HepG2 (cell line): ENCODE results near the gene APLP1. TPM values are rescaled to one million over a fixed set of nuclear protein-coding genes. Genes with fewer than 3 reads are reported as not detected.

ENCODE experiments used
- CCDC6 ChIP-seq: sonication (generic); formaldehyde crosslinking; IDR thresholded peaks from 2 replicates; pipeline ENCODE4 v1.8.1; 2022; ENCODE audit warnings: mild to moderate bottlenecking, missing genetic modification reagents, moderate library complexity
- GATAD1 ChIP-seq: IDR thresholded peaks from 2 replicates; pipeline ENCODE4 v1.6.1; 2016; ENCODE audit warnings: missing genetic modification reagents, missing compliant biosample characterization
- HDAC2 ChIP-seq: sonication (generic); formaldehyde crosslinking; IDR thresholded peaks from 2 replicates; pipeline ENCODE4 v1.4.0; 2020; ENCODE audit warnings: missing genetic modification reagents
- KDM4B ChIP-seq: sonication (generic); formaldehyde crosslinking; IDR thresholded peaks from 2 replicates; pipeline ENCODE4 v1.4.0; 2020; ENCODE audit warnings: missing genetic modification reagents
- MED8 ChIP-seq: sonication (generic); formaldehyde crosslinking; IDR thresholded peaks from 2 replicates; pipeline ENCODE4 v1.8.1; 2023; ENCODE audit warnings: mild to moderate bottlenecking, missing genetic modification reagents; ENCODE audit not compliant: insufficient replicate concordance
- MYC ChIP-seq: sonication (generic); formaldehyde crosslinking; IDR thresholded peaks from 2 replicates; pipeline ENCODE4 v1.9.0; 2021; ENCODE audit warnings: missing genetic modification reagents, borderline replicate concordance
- REPIN1 ChIP-seq: sonication (generic); formaldehyde crosslinking; IDR thresholded peaks from 2 replicates; pipeline ENCODE4 v1.8.0; 2022; ENCODE audit warnings: missing genetic modification reagents, low read depth, mild to moderate bottlenecking, borderline replicate concordance
- SP1 ChIP-seq, 2 experiments: fragments of 450-650 bp in 1 of 2; sonication (generic) in 1 of 2; formaldehyde crosslinking in 1 of 2; IDR thresholded peaks; 2 replicates each; pipeline versions ENCODE4 v1.4.0 to v1.6.1; 2016 to 2020; ENCODE audit warnings: missing genetic modification reagents in 1 of 2
- TCF12 ChIP-seq, 2 experiments: fragments of 450-650 bp in 1 of 2; sonication (generic) in 1 of 2; formaldehyde crosslinking in 1 of 2; IDR thresholded peaks; 2 replicates each; pipeline versions ENCODE4 v1.6.1 to v1.8.0; 2017 to 2022; ENCODE audit warnings: antibody characterized with exemption in 1 of 2, mild to moderate bottlenecking in 1 of 2, missing genetic modification reagents in 1 of 2, moderate library complexity in 1 of 2
- TCF7 ChIP-seq: sonication (generic); IDR thresholded peaks from 2 replicates; pipeline ENCODE4 v1.6.1; 2016; ENCODE audit warnings: antibody characterized with exemption, low read depth
- THAP11 ChIP-seq: IDR thresholded peaks from 2 replicates; pipeline ENCODE4 v1.6.1; 2016; ENCODE audit warnings: missing biosample characterization, missing genetic modification reagents
- TRIM24 ChIP-seq: sonication (generic); formaldehyde crosslinking; IDR thresholded peaks from 2 replicates; pipeline ENCODE4 v1.8.0; 2022; ENCODE audit warnings: mild to moderate bottlenecking, missing genetic modification reagents
- ZNF296 ChIP-seq: sonication (generic); formaldehyde crosslinking; conservative IDR thresholded peaks from 2 replicates; pipeline ENCODE4 v1.5.0; 2020; ENCODE audit warnings: mild to moderate bottlenecking, missing genetic modification reagents
- ZNF451 ChIP-seq: sonication (generic); formaldehyde crosslinking; IDR thresholded peaks from 2 replicates; pipeline ENCODE4 v1.5.0; 2020; ENCODE audit warnings: mild to moderate bottlenecking, missing genetic modification reagents
- polyA plus RNA-seq, 8 experiments: library from polyadenylated mRNA; depleted of rRNA in 3 of 8; stranded (reverse) in 7 of 8; unstranded in 1 of 8; fragments of >200 nt; fragmentation: Illumina TruSeq in 4 of 8; extraction: Trizol in 4 of 8; gene quantifications; 2 replicates each; pipeline versions ENCODE4 v1.2.1 to v1.2.3, GENCODE V29; 2011 to 2016; ENCODE audit warnings: low read depth in 4 of 8, missing spikeins in 1 of 8, mixed read lengths in 1 of 8; ENCODE audit not compliant: insufficient read depth in 1 of 8
- total RNA-seq, 5 experiments: library from RNA; depleted of rRNA; stranded (reverse); fragments of >200 nt; fragmentation: Illumina TruSeq; extraction: Trizol; gene quantifications; 2 replicates each; pipeline ENCODE4 v1.2.3, GENCODE V29; 2016; ENCODE audit warnings: low read depth in 1 of 5
- TF ChIP-seq, protein P1 (sequence below): IDR thresholded peaks from 2 replicates; pipeline ENCODE4 v1.6.1; 2012; ENCODE audit warnings: low read length, improper control_type of control experiment
- TF ChIP-seq, protein P2 (sequence below): sonication (generic); formaldehyde crosslinking; IDR thresholded peaks from 2 replicates; pipeline ENCODE4 v1.4.0; 2020; ENCODE audit warnings: mild to moderate bottlenecking, missing genetic modification reagents
- TF ChIP-seq, protein P3 (sequence below): sonication (generic); formaldehyde crosslinking; IDR thresholded peaks from 2 replicates; pipeline ENCODE4 v1.4.0; 2020; ENCODE audit warnings: low read depth, missing genetic modification reagents
- TF ChIP-seq, protein P4 (sequence below): sonication (generic); formaldehyde crosslinking; IDR thresholded peaks from 2 replicates; pipeline ENCODE4 v1.4.0; 2020; ENCODE audit warnings: missing genetic modification reagents

Gene APLP1
- total and polyA plus RNA-seq, 2 of the 13 experiments (the other 11 are each of a cell fraction or from before 2014, with no cell fraction given), result 2.0 to 2.9 TPM

DNA sequence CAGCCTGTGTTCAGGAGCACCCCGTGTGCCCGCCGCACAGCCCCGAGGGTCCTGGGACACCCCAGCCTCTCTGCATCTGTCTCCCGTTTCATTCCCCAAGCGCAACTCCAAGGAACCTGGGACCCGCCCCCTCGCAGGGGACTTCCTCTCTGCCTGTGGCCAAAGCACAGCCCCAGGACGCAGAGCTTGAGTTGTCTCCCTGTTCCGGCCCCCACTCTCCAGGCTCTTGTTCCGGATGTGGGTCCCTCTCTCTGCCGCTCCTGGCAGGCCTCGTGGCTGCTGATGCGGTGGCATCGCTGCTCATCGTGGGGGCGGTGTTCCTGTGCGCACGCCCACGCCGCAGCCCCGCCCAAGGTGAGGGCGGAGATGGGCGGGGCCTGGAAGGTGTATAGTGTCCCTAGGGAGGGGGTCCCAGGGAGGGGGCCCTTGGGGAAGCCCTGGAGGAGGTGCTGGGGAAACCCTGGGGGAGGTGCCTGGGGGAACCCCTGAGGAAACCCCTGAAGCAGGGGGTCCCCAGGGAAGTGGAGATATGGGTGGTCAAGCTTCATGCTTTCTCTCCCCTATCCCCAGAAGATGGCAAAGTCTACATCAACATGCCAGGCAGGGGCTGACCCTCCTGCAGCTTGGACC, 35.3 kb downstream of the APLP1 start (continued):
- no peak for TF ChIP-seq ZNF296
- no peak for TF ChIP-seq TCF7
- no peak for TF ChIP-seq SP1 (IDR thresholded peaks at IDR 0.05)
- TF ChIP-seq SP1 (CRISPR knock-in tag; IDR thresholded peaks at IDR 0.05), result peak; percentile 84
- no peak for TF ChIP-seq TRIM24 (CRISPR knock-in tag)
- TF ChIP-seq, protein P1, sequence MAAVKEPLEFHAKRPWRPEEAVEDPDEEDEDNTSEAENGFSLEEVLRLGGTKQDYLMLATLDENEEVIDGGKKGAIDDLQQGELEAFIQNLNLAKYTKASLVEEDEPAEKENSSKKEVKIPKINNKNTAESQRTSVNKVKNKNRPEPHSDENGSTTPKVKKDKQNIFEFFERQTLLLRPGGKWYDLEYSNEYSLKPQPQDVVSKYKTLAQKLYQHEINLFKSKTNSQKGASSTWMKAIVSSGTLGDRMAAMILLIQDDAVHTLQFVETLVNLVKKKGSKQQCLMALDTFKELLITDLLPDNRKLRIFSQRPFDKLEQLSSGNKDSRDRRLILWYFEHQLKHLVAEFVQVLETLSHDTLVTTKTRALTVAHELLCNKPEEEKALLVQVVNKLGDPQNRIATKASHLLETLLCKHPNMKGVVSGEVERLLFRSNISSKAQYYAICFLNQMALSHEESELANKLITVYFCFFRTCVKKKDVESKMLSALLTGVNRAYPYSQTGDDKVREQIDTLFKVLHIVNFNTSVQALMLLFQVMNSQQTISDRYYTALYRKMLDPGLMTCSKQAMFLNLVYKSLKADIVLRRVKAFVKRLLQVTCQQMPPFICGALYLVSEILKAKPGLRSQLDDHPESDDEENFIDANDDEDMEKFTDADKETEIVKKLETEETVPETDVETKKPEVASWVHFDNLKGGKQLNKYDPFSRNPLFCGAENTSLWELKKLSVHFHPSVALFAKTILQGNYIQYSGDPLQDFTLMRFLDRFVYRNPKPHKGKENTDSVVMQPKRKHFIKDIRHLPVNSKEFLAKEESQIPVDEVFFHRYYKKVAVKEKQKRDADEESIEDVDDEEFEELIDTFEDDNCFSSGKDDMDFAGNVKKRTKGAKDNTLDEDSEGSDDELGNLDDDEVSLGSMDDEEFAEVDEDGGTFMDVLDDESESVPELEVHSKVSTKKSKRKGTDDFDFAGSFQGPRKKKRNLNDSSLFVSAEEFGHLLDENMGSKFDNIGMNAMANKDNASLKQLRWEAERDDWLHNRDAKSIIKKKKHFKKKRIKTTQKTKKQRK, result no peak
- TF ChIP-seq, protein P2, sequence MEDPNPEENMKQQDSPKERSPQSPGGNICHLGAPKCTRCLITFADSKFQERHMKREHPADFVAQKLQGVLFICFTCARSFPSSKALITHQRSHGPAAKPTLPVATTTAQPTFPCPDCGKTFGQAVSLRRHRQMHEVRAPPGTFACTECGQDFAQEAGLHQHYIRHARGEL, result no peak
- TF ChIP-seq ZNF451 (CRISPR knock-in tag), result no peak
- peak; percentile 66 for TF ChIP-seq THAP11 (CRISPR knock-in tag)
- TF ChIP-seq HDAC2 (CRISPR knock-in tag), result peak; percentile 45; the same call in 1 of the 2 replicates
- TF ChIP-seq, protein P3, sequence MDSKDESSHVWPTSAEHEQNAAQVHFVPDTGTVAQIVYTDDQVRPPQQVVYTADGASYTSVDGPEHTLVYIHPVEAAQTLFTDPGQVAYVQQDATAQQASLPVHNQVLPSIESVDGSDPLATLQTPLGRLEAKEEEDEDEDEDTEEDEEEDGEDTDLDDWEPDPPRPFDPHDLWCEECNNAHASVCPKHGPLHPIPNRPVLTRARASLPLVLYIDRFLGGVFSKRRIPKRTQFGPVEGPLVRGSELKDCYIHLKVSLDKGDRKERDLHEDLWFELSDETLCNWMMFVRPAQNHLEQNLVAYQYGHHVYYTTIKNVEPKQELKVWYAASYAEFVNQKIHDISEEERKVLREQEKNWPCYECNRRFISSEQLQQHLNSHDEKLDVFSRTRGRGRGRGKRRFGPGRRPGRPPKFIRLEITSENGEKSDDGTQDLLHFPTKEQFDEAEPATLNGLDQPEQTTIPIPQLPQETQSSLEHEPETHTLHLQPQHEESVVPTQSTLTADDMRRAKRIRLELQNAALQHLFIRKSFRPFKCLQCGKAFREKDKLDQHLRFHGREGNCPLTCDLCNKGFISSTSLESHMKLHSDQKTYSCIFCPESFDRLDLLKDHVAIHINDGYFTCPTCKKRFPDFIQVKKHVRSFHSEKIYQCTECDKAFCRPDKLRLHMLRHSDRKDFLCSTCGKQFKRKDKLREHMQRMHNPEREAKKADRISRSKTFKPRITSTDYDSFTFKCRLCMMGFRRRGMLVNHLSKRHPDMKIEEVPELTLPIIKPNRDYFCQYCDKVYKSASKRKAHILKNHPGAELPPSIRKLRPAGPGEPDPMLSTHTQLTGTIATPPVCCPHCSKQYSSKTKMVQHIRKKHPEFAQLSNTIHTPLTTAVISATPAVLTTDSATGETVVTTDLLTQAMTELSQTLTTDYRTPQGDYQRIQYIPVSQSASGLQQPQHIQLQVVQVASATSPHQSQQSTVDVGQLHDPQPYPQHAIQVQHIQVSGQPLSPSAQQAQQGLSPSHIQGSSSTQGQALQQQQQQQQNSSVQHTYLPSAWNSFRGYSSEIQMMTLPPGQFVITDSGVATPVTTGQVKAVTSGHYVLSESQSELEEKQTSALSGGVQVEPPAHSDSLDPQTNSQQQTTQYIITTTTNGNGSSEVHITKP, result 0 out of 2 replicates have a peak, but pooled peaks have one; percentile 18
- no peak for TF ChIP-seq REPIN1 (CRISPR knock-in tag)
- TF ChIP-seq KDM4B (CRISPR knock-in tag), result no peak
- TF ChIP-seq TCF12 (IDR thresholded peaks at IDR 0.05), result no peak
- no peak for TF ChIP-seq TCF12 (CRISPR knock-in tag; IDR thresholded peaks at IDR 0.05)
- TF ChIP-seq CCDC6, result no peak
- no peak for TF ChIP-seq MED8 (CRISPR knock-in tag)
- TF ChIP-seq, protein P4, sequence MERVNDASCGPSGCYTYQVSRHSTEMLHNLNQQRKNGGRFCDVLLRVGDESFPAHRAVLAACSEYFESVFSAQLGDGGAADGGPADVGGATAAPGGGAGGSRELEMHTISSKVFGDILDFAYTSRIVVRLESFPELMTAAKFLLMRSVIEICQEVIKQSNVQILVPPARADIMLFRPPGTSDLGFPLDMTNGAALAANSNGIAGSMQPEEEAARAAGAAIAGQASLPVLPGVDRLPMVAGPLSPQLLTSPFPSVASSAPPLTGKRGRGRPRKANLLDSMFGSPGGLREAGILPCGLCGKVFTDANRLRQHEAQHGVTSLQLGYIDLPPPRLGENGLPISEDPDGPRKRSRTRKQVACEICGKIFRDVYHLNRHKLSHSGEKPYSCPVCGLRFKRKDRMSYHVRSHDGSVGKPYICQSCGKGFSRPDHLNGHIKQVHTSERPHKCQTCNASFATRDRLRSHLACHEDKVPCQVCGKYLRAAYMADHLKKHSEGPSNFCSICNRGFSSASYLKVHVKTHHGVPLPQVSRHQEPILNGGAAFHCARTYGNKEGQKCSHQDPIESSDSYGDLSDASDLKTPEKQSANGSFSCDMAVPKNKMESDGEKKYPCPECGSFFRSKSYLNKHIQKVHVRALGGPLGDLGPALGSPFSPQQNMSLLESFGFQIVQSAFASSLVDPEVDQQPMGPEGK, result peak; percentile 82
- TF ChIP-seq GATAD1 (CRISPR knock-in tag), result peak; percentile 38; the same call in 1 of the 2 replicates
- peak; percentile 63; the same call in 1 of the 2 replicates for TF ChIP-seq MYC
